ENCODE measurements around the gene PAPSS1. TPM values are rescaled to one million over a fixed set of nuclear protein-coding genes. Genes with fewer than 3 reads are reported as not detected.

Gene PAPSS1
- 56.3 and 57.6 TPM in 2 replicates for polyA plus RNA-seq (2013)

GRCh38 chr4:107719922-107720722, at the start of gene PAPSS1:
Gene PAPSS1, minus strand, starts transcription at chr4:107720234. Its CDS starts 55 bp downstream, at chr4:107720179.
- H4K12ac ChIP-seq (ENCODE audit: low read depth, low read length) = peak within 1 kb of the TSS; percentile 58
- WGBS (ENCODE audit: extremely low coverage, insufficient coverage, insufficient read length) = no CpG with 5 or more reads among the region's 90 CpGs
- no peaks in the 10 kb centered on the region for H3K9me3 ChIP-seq (ENCODE audit: insufficient read depth, low read depth, low read length)

GRCh38 chr4:107760281-107760947, 40.4 kb upstream of the PAPSS1 start:
- Histone ChIP-seq H3K23ac (ENCODE audit: low read length) (no peak overlapping the region), H2BK5ac (ENCODE audit: low read depth, low read length, poor library complexity) (no peak overlapping the region), H3K79me2 (ENCODE audit: control insufficient read depth, insufficient read depth, low read length, poor library complexity) (no peaks in the 10 kb centered on the region), H3K9me3 (ENCODE audit: insufficient read depth, low read depth, low read length) (no peaks in the 10 kb centered on the region), H3K4me1 (ENCODE audit: control insufficient read depth in 1 of 2, insufficient read depth in 2 of 2, low read length in 2 of 2) (no peaks in the 10 kb centered on the region), H2AK5ac (ENCODE audit: low read length) (no peak overlapping the region), H3K79me1 (ENCODE audit: low read length) (no peaks in the 10 kb centered on the region), H2AFZ (ENCODE audit: insufficient read depth, low read length, poor library complexity) (no peak overlapping the region), H3K4ac (ENCODE audit: low read depth, low read length) (no peak overlapping the region), H3K4me2 (ENCODE audit: low read length) (no peak overlapping the region), H4K12ac (ENCODE audit: low read depth, low read length) (no peak overlapping the region), H3K9ac (ENCODE audit: low read length) (no peak overlapping the region), H3K27me3 (ENCODE audit: insufficient read depth, low read length) (no peaks in the 10 kb centered on the region), H3K36me3 (ENCODE audit: control insufficient read depth in 1 of 2, insufficient read depth in 2 of 2, low read length in 2 of 2) (no peaks in the 10 kb centered on the region), H3K18ac (ENCODE audit: low read length) (no peak overlapping the region), H3K14ac (ENCODE audit: low read length) (no peak overlapping the region), H4K91ac (ENCODE audit: low read depth, low read length) (no peak overlapping the region), H3K27ac (ENCODE audit: low read depth, low read length) (no peak overlapping the region), H4K8ac (ENCODE audit: low read depth, low read length) (no peak overlapping the region), H2BK12ac (ENCODE audit: low read length) (no peak overlapping the region), H2BK120ac (ENCODE audit: insufficient read depth, low read length, poor library complexity) (no peak overlapping the region), H3K4me3 (ENCODE audit: low read depth, low read length) (no peak overlapping the region)
- no CpG with 5 or more reads among the region's 10 CpGs for WGBS (ENCODE audit: extremely low coverage, insufficient coverage, insufficient read length)
- DNase-seq = peak; percentile 35 to 60

More at GRCh38 chr4:107719922-107720722, at the start of gene PAPSS1:
- H3K27ac ChIP-seq (ENCODE audit: low read depth, low read length) = peak within 1 kb of the TSS; percentile 83
- no peak within 1 kb of the TSS for H3K23ac ChIP-seq (ENCODE audit: low read length)
- H4K91ac ChIP-seq (ENCODE audit: low read depth, low read length) = peak within 1 kb of the TSS; percentile 30
- peaks cover 10% of the 10 kb centered on the region for H3K79me1 ChIP-seq (ENCODE audit: low read length)
- peak within 1 kb of the TSS; percentile 96 for H3K4me3 ChIP-seq (ENCODE audit: low read depth, low read length)
- H2BK120ac ChIP-seq (ENCODE audit: insufficient read depth, low read length, poor library complexity) = no peak within 1 kb of the TSS
- H2BK5ac ChIP-seq (ENCODE audit: low read depth, low read length, poor library complexity) = peak within 1 kb of the TSS; percentile 50
- no peak within 1 kb of the TSS for H2AK5ac ChIP-seq (ENCODE audit: low read length)
- no peaks in the 10 kb centered on the region for H3K36me3 ChIP-seq (ENCODE audit: control insufficient read depth in 1 of 2, insufficient read depth in 2 of 2, low read length in 2 of 2)
- H2BK12ac ChIP-seq (ENCODE audit: low read length) = no peak within 1 kb of the TSS
- peaks cover 0 to 2% of the 10 kb centered on the region in 2 experiments for H3K4me1 ChIP-seq (ENCODE audit: control insufficient read depth in 1 of 2, insufficient read depth in 2 of 2, low read length in 2 of 2)
- peak within 1 kb of the TSS; percentile 83 for H3K4me2 ChIP-seq (ENCODE audit: low read length)
- H3K18ac ChIP-seq (ENCODE audit: low read length) = peak within 1 kb of the TSS; percentile 57
- peak within 1 kb of the TSS; percentile 74 for H4K8ac ChIP-seq (ENCODE audit: low read depth, low read length)
- peaks cover 8% of the 10 kb centered on the region for H3K79me2 ChIP-seq (ENCODE audit: control insufficient read depth, insufficient read depth, low read length, poor library complexity)
- DNase-seq = peak; percentile 99
- H3K4ac ChIP-seq (ENCODE audit: low read depth, low read length) = peak within 1 kb of the TSS; percentile 44
- peak within 1 kb of the TSS; percentile 76 for H3K9ac ChIP-seq (ENCODE audit: low read length)
- H2AFZ ChIP-seq (ENCODE audit: insufficient read depth, low read length, poor library complexity) = peak within 1 kb of the TSS; percentile 73
- H3K27me3 ChIP-seq (ENCODE audit: insufficient read depth, low read length) = no peaks in the 10 kb centered on the region
- H3K14ac ChIP-seq (ENCODE audit: low read length) = peak within 1 kb of the TSS; percentile 64

- no peak overlapping the region for H2BK12ac ChIP-seq (ENCODE audit: low read length)
- no peak overlapping the region for H3K14ac ChIP-seq (ENCODE audit: low read length)
- no peak overlapping the region for H2BK5ac ChIP-seq (ENCODE audit: low read depth, low read length, poor library complexity)
- no peak overlapping the region for H2BK120ac ChIP-seq (ENCODE audit: insufficient read depth, low read length, poor library complexity)
- no peak overlapping the region for H3K9ac ChIP-seq (ENCODE audit: low read length)
- no peaks in the 10 kb centered on the region for H3K27me3 ChIP-seq (ENCODE audit: insufficient read depth, low read length)
- no peak overlapping the region for H3K4ac ChIP-seq (ENCODE audit: low read depth, low read length)
- H4K12ac ChIP-seq (ENCODE audit: low read depth, low read length) = no peak overlapping the region
- H2AK5ac ChIP-seq (ENCODE audit: low read length) = no peak overlapping the region
- H3K18ac ChIP-seq (ENCODE audit: low read length) = no peak overlapping the region
- no peak overlapping the region for H3K4me3 ChIP-seq (ENCODE audit: low read depth, low read length)
- no peaks in the 10 kb centered on the region for H3K79me2 ChIP-seq (ENCODE audit: control insufficient read depth, insufficient read depth, low read length, poor library complexity)
- no peak overlapping the region for H3K23ac ChIP-seq (ENCODE audit: low read length)
- DNase-seq = peak in 1 of 2 donors; percentile 82
- H3K79me1 ChIP-seq (ENCODE audit: low read length) = no peaks in the 10 kb centered on the region
- H3K9me3 ChIP-seq (ENCODE audit: insufficient read depth, low read depth, low read length) = no peaks in the 10 kb centered on the region
- no CpG with 5 or more reads among the region's 2 CpGs for WGBS (ENCODE audit: extremely low coverage, insufficient coverage, insufficient read length)
- H3K27ac ChIP-seq (ENCODE audit: low read depth, low read length) = no peak overlapping the region
- H4K8ac ChIP-seq (ENCODE audit: low read depth, low read length) = no peak overlapping the region
- H2AFZ ChIP-seq (ENCODE audit: insufficient read depth, low read length, poor library complexity) = no peak overlapping the region
- no peak overlapping the region for H4K91ac ChIP-seq (ENCODE audit: low read depth, low read length)
- H3K4me2 ChIP-seq (ENCODE audit: low read length) = no peak overlapping the region
- H3K4me1 ChIP-seq (ENCODE audit: control insufficient read depth in 1 of 2, insufficient read depth in 2 of 2, low read length in 2 of 2) = no peaks in the 10 kb centered on the region
- H3K36me3 ChIP-seq (ENCODE audit: control insufficient read depth in 1 of 2, insufficient read depth in 2 of 2, low read length in 2 of 2) = no peaks in the 10 kb centered on the region
These were observed 37.9 kb upstream of the PAPSS1 start for GRCh38 chr4:107757864-107758476.

- no CpG with 5 or more reads among the region's 5 CpGs for WGBS (ENCODE audit: extremely low coverage, insufficient coverage, insufficient read length)
- no peak overlapping the region for H2BK120ac ChIP-seq (ENCODE audit: insufficient read depth, low read length, poor library complexity)
- H3K27me3 ChIP-seq (ENCODE audit: insufficient read depth, low read length) = no peaks in the 10 kb centered on the region
- no peak overlapping the region for H3K4ac ChIP-seq (ENCODE audit: low read depth, low read length)
- no peak overlapping the region for H2AK5ac ChIP-seq (ENCODE audit: low read length)
- no peak overlapping the region for H2AFZ ChIP-seq (ENCODE audit: insufficient read depth, low read length, poor library complexity)
- H3K23ac ChIP-seq (ENCODE audit: low read length) = no peak overlapping the region
- H4K12ac ChIP-seq (ENCODE audit: low read depth, low read length) = no peak overlapping the region
- H3K79me2 ChIP-seq (ENCODE audit: control insufficient read depth, insufficient read depth, low read length, poor library complexity) = no peaks in the 10 kb centered on the region
- H4K91ac ChIP-seq (ENCODE audit: low read depth, low read length) = no peak overlapping the region
- H3K36me3 ChIP-seq (ENCODE audit: control insufficient read depth in 1 of 2, insufficient read depth in 2 of 2, low read length in 2 of 2) = no peaks in the 10 kb centered on the region
- no peak overlapping the region for H3K14ac ChIP-seq (ENCODE audit: low read length)
- no peak for DNase-seq
- no peak overlapping the region for H3K9ac ChIP-seq (ENCODE audit: low read length)
- no peaks in the 10 kb centered on the region for H3K79me1 ChIP-seq (ENCODE audit: low read length)
- no peak overlapping the region for H3K18ac ChIP-seq (ENCODE audit: low read length)
- no peak overlapping the region for H3K4me2 ChIP-seq (ENCODE audit: low read length)
- no peaks in the 10 kb centered on the region for H3K9me3 ChIP-seq (ENCODE audit: insufficient read depth, low read depth, low read length)
- H2BK5ac ChIP-seq (ENCODE audit: low read depth, low read length, poor library complexity) = no peak overlapping the region
- no peak overlapping the region for H4K8ac ChIP-seq (ENCODE audit: low read depth, low read length)
- no peaks in the 10 kb centered on the region for H3K4me1 ChIP-seq (ENCODE audit: control insufficient read depth in 1 of 2, insufficient read depth in 2 of 2, low read length in 2 of 2)
- no peak overlapping the region for H3K4me3 ChIP-seq (ENCODE audit: low read depth, low read length)
- no peak overlapping the region for H2BK12ac ChIP-seq (ENCODE audit: low read length)
- no peak overlapping the region for H3K27ac ChIP-seq (ENCODE audit: low read depth, low read length)
These were observed 37.2 kb upstream of the PAPSS1 start for GRCh38 chr4:107757283-107757682.
